ENCODE measurements around the gene PTPN3. TPM values are rescaled to one million over a fixed set of nuclear protein-coding genes. Genes with fewer than 3 reads are reported as not detected.

PTPN3 gene
- polyA plus RNA-seq, 1 donor (not counting 4 experiments of a cell fraction or from before 2014, with no cell fraction given) = 19.9 TPM

DNA sequence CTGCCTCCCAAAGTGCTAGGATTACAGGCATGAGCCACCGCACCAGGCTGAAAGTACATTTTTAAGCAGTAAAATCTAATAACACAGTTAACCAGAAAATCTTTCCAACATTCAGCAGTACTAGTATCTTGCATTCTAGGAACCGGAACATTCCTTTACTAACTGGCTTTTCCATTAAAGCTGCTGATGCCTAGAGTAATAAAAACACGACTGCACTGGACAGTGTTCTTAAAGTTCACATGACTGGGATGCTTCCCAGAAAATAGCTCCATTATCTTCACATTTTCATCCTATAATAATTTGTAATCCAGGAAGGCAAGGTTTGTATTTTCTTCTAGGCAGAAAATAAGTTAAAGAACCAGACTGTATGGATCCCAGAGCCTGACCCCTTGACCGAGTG lies 9.8 kb downstream of the PTPN3 start:
- Histone ChIP-seq H4K20me1 (ENCODE audit: control insufficient read depth, extremely low read depth, insufficient read depth, low read length) (peaks cover 12% of the 10 kb centered on the region), H3K9me3 (ENCODE audit: control insufficient read depth, low read depth, low read length) (no peaks in the 10 kb centered on the region), H3K4me2 (ENCODE audit: control insufficient read depth, extremely low read depth, insufficient read depth, low read depth, low read length) (no peak overlapping the region), H3K9me1 (ENCODE audit: control insufficient read depth, extremely low read depth, insufficient read depth, low read length) (peaks cover 6% of the 10 kb centered on the region), H3K9ac (ENCODE audit: control insufficient read depth, extremely low read depth, insufficient read depth, low read length) (no peak overlapping the region), H3K27ac (ENCODE audit: control insufficient read depth, insufficient read depth, low read length) (no peak overlapping the region), H3K36me3 (ENCODE audit: control insufficient read depth in 2 of 2, extremely low read depth in 1 of 2, insufficient read depth in 2 of 2, low read length in 2 of 2) (peaks cover 4 to 18% of the 10 kb centered on the region in 2 experiments), H2AFZ (ENCODE audit: control insufficient read depth, low read length) (no peak overlapping the region), H3K79me2 (ENCODE audit: control insufficient read depth, insufficient read depth, low read length) (peaks cover 93% of the 10 kb centered on the region), H3K27me3 (ENCODE audit: control insufficient read depth, extremely low read depth, insufficient read depth, low read length) (no peaks in the 10 kb centered on the region), H3K4me3 (ENCODE audit: control insufficient read depth in 2 of 3, extremely low read depth in 1 of 3, insufficient read depth in 2 of 3, low read depth in 1 of 3, low read length in 3 of 3) (no peak overlapping the region), H3K4me1 (ENCODE audit: control insufficient read depth, extremely low read depth, insufficient read depth, low read length) (peaks cover 2% of the 10 kb centered on the region)
- FAIRE-seq = no peak
- dilution Hi-C loops (cut with MboI; ENCODE audit: extremely low pct_ligation_motif_present, low sequenced_read_pairs) = no loop called here
- TF ChIP-seq, protein P1, sequence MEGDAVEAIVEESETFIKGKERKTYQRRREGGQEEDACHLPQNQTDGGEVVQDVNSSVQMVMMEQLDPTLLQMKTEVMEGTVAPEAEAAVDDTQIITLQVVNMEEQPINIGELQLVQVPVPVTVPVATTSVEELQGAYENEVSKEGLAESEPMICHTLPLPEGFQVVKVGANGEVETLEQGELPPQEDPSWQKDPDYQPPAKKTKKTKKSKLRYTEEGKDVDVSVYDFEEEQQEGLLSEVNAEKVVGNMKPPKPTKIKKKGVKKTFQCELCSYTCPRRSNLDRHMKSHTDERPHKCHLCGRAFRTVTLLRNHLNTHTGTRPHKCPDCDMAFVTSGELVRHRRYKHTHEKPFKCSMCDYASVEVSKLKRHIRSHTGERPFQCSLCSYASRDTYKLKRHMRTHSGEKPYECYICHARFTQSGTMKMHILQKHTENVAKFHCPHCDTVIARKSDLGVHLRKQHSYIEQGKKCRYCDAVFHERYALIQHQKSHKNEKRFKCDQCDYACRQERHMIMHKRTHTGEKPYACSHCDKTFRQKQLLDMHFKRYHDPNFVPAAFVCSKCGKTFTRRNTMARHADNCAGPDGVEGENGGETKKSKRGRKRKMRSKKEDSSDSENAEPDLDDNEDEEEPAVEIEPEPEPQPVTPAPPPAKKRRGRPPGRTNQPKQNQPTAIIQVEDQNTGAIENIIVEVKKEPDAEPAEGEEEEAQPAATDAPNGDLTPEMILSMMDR (optimal IDR thresholded peaks at IDR 0.05 in 1 of 3, IDR thresholded peaks at IDR 0.05 in 1 of 3, conservative IDR thresholded peaks at IDR 0.05 in 1 of 3; ENCODE audit: extremely low read depth in 1 of 3, insufficient read depth in 2 of 3, low read length in 3 of 3) = no peak
- no peak for TF ChIP-seq EZH2 (IDR thresholded peaks at IDR 0.05; ENCODE audit: low read length)
- DNase-seq (ENCODE audit: low read depth, low spot score) = no peak

DNA sequence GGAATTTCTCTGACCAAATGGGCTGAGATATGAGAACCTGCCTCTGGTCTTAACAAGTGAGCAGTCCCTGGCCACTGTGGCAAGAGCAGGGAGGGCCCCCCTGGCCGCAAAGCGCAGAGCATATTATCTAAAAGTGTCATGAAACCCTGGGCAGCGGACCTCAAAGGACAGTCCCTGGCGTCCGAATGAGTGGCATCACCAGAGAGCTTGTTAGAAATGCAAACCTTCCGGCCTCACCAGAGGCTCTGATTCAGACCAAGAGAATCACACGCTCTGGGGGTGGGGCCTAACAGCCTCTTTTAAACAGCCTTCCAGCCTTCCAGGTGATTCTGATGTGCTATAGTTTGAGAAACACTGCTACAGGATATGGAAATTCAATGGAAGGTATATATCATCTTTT lies 10.9 kb downstream of the PTPN3 start:
- peak; percentile 32 for FAIRE-seq
- Histone ChIP-seq H3K9ac (ENCODE audit: control insufficient read depth, extremely low read depth, insufficient read depth, low read length) (no peak overlapping the region), H4K20me1 (ENCODE audit: control insufficient read depth, extremely low read depth, insufficient read depth, low read length) (peaks cover 13% of the 10 kb centered on the region), H3K4me2 (ENCODE audit: control insufficient read depth, extremely low read depth, insufficient read depth, low read depth, low read length) (no peak overlapping the region), H3K9me1 (ENCODE audit: control insufficient read depth, extremely low read depth, insufficient read depth, low read length) (peaks cover 6% of the 10 kb centered on the region), H3K36me3 (ENCODE audit: control insufficient read depth in 2 of 2, extremely low read depth in 1 of 2, insufficient read depth in 2 of 2, low read length in 2 of 2) (peaks cover 4 to 20% of the 10 kb centered on the region in 2 experiments), H3K4me1 (ENCODE audit: control insufficient read depth, extremely low read depth, insufficient read depth, low read length) (peaks cover 11% of the 10 kb centered on the region), H3K4me3 (ENCODE audit: control insufficient read depth in 2 of 3, extremely low read depth in 1 of 3, insufficient read depth in 2 of 3, low read depth in 1 of 3, low read length in 3 of 3) (no peak overlapping the region), H3K9me3 (ENCODE audit: control insufficient read depth, low read depth, low read length) (no peaks in the 10 kb centered on the region), H2AFZ (ENCODE audit: control insufficient read depth, low read length) (no peak overlapping the region), H3K27ac (ENCODE audit: control insufficient read depth, insufficient read depth, low read length) (no peak overlapping the region), H3K27me3 (ENCODE audit: control insufficient read depth, extremely low read depth, insufficient read depth, low read length) (no peaks in the 10 kb centered on the region), H3K79me2 (ENCODE audit: control insufficient read depth, insufficient read depth, low read length) (peaks cover 93% of the 10 kb centered on the region)
- no peak for TF ChIP-seq EZH2 (IDR thresholded peaks at IDR 0.05; ENCODE audit: low read length)
- TF ChIP-seq, protein P1 (optimal IDR thresholded peaks at IDR 0.05 in 1 of 3, IDR thresholded peaks at IDR 0.05 in 1 of 3, conservative IDR thresholded peaks at IDR 0.05 in 1 of 3; ENCODE audit: extremely low read depth in 1 of 3, insufficient read depth in 2 of 3, low read length in 3 of 3) = no peak
- dilution Hi-C loops (cut with MboI; ENCODE audit: extremely low pct_ligation_motif_present, low sequenced_read_pairs) = no loop called here
- DNase-seq (ENCODE audit: low read depth, low spot score) = no peak
